ENCODE measurements around the gene CTSS.

The CTSS gene

DNA sequence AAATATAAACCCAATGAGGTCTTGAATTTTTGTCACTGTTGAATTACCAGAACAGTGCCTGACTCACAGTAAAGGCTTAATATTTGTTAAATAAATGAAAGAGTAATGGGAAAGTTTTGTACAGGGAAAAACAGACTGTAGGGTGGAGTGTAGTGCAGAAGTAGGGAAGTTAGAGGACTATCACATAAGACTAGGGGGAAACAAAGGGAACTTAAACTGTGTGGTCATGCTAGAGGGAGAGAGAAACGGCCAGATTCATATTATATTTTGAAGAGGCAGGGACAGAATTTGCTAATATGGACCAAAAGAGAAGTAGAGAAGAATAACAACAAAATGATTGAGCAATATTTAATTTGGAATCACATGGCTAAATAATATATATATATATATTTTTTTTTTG lies 27.6 kb upstream of the CTSS start:
- TF ChIP-seq, protein P1, sequence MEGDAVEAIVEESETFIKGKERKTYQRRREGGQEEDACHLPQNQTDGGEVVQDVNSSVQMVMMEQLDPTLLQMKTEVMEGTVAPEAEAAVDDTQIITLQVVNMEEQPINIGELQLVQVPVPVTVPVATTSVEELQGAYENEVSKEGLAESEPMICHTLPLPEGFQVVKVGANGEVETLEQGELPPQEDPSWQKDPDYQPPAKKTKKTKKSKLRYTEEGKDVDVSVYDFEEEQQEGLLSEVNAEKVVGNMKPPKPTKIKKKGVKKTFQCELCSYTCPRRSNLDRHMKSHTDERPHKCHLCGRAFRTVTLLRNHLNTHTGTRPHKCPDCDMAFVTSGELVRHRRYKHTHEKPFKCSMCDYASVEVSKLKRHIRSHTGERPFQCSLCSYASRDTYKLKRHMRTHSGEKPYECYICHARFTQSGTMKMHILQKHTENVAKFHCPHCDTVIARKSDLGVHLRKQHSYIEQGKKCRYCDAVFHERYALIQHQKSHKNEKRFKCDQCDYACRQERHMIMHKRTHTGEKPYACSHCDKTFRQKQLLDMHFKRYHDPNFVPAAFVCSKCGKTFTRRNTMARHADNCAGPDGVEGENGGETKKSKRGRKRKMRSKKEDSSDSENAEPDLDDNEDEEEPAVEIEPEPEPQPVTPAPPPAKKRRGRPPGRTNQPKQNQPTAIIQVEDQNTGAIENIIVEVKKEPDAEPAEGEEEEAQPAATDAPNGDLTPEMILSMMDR (IDR thresholded peaks at IDR 0.05; ENCODE audit: insufficient read depth, missing control alignments): no peak
- FAIRE-seq (no peak), DNase-seq (ENCODE audit: insufficient read length, low spot score) (no peak)

DNA sequence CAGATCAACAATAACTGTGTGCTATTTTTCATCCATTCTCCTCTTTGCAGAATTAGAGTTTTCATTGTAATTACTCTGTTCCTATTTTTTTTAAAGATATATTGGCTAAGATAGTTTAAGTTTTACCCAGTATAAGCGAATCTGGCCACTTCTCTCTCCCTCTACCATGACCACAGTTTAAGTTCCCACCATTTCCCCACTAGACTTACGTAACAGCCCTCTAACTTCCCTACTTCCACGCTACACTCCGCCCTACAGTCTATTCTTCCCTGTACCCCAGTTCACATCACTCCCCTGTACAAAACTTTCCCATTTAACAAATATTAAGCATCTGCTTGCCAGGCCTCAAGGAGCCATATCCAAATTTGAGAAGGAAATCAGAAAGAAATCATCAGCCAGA lies 26.0 kb upstream of the CTSS start:
- DNase-seq (ENCODE audit: insufficient read length, low spot score) (no peak), FAIRE-seq (no peak)
- TF ChIP-seq, protein P1 (IDR thresholded peaks at IDR 0.05; ENCODE audit: insufficient read depth, missing control alignments): no peak

DNA sequence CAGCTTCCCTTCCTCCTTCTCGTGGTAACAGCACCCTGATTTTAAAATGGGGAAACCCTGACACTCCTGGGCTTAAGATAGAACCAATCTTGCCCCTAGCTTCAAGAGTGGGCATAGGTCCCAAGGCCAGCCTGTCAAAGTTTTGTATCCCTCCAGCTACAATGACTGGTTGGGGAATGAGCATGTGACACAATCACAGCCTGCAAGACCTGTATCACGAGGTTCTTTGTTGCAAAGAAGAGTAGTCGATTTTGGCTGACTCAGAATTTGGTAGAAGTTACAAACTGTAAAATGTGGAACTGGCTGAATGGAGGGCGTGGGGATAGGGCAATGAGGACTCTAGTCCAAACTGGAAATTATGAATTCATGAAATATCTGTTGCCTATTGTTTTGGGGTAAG lies 23.8 kb upstream of the CTSS start:
- no peak for DNase-seq (ENCODE audit: insufficient read length, low spot score)

DNA sequence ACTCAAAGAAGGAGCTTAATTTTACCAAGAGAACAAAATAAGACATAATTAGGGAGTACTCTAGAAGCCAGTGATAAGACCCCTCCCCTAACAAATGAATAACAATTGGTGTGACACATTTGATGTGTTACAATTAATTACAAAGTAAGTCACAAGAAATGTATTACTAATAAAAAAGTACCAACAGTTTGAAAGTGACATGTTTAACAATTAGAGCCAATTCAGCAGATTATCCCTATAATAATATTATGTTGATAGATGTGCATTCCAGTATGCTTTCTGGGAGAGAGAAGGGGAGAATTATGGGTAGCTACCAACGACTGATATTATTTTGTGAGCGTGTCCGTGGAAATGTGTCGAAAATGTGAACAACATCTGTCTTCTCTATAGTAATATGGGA lies 23.4 kb upstream of the CTSS start:
- DNase-seq (ENCODE audit: insufficient read length, low spot score) (no peak), FAIRE-seq (no peak)
- TF ChIP-seq, protein P1 (IDR thresholded peaks at IDR 0.05; ENCODE audit: insufficient read depth, missing control alignments): no peak

More for the DNA sequence above, 23.8 kb upstream of the CTSS start:
- FAIRE-seq: no peak
- TF ChIP-seq, protein P1 (IDR thresholded peaks at IDR 0.05; ENCODE audit: insufficient read depth, missing control alignments): no peak

DNA sequence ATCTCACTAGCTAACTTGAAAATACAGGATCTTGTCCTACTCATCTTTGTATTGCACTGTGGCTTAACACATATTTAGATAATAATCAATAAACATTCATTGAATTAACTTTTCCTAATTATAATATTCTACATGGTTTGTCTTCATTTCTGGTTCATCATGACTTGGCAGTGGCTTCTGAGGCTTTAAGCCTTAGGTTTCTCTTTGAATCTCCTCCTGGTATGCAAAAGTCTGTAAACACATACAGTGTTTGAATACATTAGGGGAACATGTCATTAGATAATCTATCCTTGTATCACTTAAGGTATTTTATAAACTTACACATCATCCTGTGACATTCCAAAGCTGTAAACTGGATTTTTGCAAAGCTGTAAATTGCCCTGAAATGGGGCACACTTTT lies 21.9 kb upstream of the CTSS start:
- peak; percentile 6 for FAIRE-seq
- TF ChIP-seq, protein P1 (IDR thresholded peaks at IDR 0.05; ENCODE audit: insufficient read depth, missing control alignments): no peak
- DNase-seq (ENCODE audit: insufficient read length, low spot score): no peak

DNA sequence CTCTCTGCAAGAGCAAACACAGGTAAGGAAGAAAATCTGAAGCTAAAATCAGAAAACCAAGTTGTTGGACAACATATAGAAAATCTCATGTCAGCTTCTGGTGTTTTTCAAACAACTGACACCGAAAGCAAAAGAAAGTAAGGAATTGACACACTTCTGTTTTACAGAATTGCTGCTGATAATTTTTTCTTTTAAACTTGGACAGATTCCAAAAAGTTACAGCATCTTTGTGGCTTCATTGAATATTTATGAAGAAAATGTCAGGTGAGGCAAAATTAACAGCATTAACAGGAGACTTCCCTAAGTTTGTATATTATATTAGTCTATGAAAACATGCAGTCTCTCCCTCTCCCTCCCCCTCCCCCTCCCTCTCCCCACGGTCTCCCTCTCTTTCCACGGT lies 14.9 kb upstream of the CTSS start:
- no peak for DNase-seq (ENCODE audit: insufficient read length, low spot score)
- TF ChIP-seq, protein P1 (IDR thresholded peaks at IDR 0.05; ENCODE audit: insufficient read depth, missing control alignments): no peak
- no peak for FAIRE-seq

DNA sequence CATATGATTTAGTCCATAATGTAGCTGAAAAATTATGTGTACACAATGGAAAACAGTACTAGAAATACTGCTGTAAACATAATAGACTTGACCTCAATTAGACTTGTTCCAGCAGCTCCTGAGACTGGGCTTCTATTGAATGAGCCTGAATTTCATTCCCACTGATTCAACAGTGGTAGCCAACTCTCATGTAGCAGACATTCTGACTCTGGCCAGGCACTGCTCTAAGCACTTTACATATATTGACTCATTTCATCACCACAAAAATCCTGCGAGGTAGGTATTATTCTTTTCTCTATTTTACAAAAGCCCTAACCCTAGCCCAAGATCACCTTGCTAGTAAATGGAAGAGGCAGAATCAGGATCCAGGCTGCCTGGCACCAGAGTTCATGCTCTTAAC lies 12.8 kb upstream of the CTSS start:
- no peak for DNase-seq (ENCODE audit: insufficient read length, low spot score)
- FAIRE-seq: no peak
- TF ChIP-seq, protein P1 (IDR thresholded peaks at IDR 0.05; ENCODE audit: insufficient read depth, missing control alignments): no peak
